ENCODE measurements around the gene SNX22.

DNA sequence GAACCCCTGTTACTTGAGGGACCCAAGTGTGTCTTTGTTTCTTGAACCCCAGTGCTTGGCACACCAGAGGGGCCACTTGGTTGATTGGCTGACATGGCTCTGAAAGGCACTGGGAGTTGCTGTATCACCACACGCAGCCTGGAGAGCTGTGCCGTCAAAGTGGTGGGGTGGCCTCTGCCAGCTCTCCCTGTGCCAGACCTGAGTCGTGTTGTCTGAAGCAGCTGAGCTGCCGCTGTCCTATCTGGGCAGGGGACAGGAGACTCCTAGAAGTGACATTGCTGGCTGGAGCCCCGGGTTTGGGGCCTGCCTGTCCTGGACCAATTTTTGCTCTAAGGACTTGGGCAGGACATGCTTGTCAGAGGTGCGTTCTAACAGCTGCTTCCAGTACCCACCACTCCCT lies 5.5 kb upstream of the SNX22 start:
- TF ChIP-seq ZNF274 (IDR thresholded peaks at IDR 0.05; ENCODE audit: low read depth, low read length) (no peak), YY1 (IDR thresholded peaks at IDR 0.05; ENCODE audit: insufficient read depth, insufficient read length) (no peak)

Data from NT2/D1 (cell line).